NCI-H2081 (cell line): ENCODE measurements around the gene FOXD2.
"Not testable (repeated sequence)": the region's sequence is repeated elsewhere in the genome, so short reads cannot be mapped to it uniquely, and the experiment has no call there.

Experiments used
- DNase-seq, 2 experiments: peaks; one replicate each; lab custom pipeline; 2025; lab: John Stamatoyannopoulos, UW

FOXD2 gene

DNA sequence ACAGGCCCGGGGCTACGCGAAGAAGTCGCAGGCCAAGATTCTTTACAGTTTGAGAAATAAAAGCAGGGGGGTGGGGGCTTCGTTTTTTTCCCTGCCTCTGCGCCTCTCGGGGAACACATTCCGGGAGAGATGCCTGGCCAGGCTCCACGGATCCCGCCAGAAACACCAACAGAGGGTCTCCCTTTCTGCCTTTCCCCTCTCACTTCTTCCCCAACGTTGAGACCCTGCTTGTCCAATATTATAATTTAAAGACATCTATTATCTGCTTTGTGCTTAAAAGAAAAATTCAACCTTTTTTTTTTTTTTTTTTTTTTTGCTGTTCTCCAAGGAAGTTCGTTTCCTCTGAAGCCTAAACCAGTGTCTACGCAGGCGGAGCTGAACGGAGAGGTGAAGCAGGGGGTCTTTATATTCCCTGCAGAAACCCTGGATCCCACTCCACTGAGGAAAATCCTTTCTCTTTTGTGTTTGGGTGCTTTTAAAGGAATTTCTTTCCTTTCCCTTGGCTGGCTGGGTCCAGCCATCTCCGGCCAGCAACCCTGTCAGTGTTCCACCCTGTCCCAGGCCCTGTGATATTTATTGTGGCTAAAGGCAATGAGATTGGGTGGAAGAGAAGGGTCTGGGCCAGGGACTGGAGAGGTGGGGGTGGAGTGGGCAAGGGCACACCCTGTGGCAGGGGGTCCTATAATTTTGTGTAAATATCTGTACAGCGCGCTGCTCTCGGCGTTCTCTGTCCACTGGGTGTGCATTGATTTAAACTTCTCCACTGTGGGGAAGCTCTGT lies 2.2 kb downstream of the FOXD2 start:
- DNase-seq, result no peak

- DNase-seq, result no peak
Observed at GRCh38 chr1:47440599-47441081, 2.8 kb downstream of the FOXD2 start.

GRCh38 chr1:47441450-47442106 lies 3.7 kb downstream of the FOXD2 start:
- DNase-seq, result no peak

DNA sequence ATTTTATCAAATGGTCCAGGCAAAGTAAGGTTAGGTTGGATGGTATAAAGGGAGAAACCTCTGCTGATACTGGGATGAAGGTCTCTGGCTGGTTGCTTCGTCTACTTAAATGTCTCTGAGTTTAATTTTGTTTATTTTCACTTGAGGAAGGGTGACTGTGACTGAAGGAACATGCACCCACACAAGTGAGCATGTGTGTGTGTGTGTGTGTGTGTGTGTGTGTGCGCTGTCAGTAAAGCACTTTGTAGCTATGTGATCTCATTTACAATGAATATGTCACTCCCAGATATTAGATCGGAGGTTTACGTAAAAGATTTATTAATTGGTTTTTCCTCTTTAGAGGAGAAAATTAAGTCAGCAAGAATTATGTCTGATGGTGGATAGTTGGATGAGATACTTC lies 4.4 kb downstream of the FOXD2 start:
- no peak for DNase-seq

DNA sequence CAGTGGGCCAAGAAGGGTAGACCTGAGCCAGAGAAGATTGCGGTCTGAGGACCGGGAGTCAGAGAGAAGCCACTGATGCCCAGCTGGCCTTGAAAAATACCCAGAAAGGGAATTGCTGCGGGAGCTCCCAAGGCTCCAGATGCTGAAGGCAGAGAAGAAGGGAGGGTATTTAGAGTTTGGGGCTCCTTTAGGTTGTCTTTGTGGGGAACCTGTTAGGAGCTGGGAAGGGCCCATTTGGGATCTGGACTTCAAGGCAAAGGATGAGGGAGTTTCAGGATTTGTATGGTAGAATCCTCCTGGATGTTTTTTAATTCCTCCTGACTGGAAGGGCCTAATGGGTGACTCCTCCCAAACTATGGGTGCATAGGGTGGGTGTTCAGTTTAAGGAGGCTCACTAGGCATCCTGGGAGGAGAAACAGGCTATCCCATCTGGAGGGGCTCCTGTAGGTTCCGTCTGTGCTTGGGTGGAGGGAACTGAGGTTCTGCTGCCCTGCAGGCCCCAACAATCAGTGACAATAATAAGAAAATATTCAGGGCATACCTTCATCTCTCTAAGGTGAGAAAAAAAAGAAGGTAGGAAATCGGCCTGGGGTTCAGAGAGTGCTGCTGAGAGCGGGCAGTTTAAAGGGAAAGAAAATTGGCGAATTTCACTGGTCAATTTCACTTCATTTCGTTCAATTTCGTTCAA lies 5.1 kb downstream of the FOXD2 start:
- no peak for DNase-seq

- DNase-seq, result no peak
Observed at GRCh38 chr1:47443530-47444296, 5.9 kb downstream of the FOXD2 start.

DNA sequence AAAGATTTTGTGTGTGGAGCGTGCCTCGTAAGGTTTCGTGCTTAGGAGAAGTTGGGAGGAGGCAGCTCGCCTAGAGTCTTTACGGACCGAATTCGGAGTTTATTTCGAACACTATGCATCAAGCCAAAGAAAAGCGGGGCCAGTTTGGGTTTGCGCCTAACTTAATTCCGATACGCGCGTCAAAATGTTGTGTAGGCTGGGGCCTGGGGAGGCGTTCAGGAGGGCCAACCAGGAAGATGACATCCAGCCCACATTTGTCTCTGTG lies 6.4 kb downstream of the FOXD2 start:
- no peak for DNase-seq

DNA sequence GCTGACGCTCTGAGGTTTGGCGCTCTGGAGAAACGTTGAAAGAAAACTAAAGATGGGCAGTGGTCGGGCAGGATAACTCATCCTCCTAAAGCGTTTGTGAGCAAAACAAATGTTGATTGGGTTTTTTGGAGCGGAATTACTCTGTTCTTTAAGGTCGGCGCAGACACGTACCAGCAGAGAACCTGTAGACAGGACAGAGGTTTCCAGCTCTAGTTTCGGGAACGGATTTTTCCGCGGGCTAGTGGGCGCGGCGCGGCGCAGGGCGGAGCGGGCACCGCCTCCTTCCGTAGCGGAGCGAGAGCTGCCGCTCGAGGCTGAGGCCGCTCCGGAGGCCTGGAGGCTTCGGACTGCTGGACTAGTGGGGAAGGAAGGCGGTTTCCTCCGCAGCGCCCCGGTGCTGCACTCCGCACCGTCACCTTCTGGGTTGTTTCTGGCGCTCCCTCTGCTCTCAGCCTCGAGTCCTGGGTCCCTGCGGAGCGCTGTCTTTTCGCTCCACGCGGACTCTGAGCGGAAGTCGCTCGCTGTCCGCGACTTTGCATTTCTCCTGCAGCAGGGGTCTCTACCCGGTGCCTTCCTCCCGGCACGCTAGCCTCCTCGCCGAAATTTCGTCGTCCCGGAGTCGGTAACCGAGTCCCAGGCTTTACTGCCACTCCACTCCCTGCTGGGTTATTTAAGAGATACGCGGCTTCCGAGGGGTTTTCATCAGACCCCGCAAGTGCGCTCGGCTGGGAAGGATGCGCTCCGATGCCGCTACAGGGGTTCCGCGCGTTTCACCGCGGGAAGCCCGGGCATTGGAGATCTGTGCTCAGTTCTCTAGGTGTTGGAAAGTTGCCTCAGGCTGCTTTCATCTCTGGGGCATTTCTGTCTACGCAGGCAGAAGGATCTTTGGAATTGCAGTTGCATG lies 7.0 kb downstream of the FOXD2 start:
- no peak for DNase-seq

DNA sequence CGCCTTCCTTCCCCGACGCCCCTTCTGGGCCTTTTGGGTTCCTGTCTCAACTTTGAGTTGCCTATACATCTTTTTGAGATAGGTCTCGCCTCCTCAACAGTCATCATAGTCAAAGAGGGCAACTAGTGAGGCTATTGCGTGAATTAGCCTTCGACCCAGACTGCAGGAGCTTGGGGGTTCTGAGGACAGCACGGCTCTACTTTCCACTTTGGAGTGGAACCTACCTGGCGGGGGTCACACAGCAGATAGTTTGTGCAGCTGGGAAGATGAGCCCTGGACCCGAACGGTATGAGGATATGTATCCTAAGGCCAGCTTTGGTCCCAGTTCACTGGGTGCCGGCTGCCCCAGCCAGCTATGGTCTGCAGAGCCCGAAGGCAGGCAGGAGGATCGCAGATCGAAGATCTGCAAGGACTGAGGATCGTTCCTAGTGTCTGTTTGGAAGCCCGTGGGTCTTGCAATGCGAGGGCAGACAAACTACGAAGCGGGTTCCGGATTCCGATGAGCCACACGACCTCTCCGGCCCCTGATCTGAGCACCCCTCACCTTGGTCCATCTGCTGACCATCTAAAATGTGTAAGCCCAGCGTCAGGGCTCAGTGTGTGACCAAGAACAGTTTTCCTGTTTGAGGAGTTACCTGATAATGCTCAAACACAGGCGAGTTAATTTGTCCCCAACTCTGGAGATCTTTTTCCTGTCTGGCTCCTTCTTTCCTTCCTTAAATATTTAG lies 8.1 kb downstream of the FOXD2 start:
- no peak for DNase-seq

DNA sequence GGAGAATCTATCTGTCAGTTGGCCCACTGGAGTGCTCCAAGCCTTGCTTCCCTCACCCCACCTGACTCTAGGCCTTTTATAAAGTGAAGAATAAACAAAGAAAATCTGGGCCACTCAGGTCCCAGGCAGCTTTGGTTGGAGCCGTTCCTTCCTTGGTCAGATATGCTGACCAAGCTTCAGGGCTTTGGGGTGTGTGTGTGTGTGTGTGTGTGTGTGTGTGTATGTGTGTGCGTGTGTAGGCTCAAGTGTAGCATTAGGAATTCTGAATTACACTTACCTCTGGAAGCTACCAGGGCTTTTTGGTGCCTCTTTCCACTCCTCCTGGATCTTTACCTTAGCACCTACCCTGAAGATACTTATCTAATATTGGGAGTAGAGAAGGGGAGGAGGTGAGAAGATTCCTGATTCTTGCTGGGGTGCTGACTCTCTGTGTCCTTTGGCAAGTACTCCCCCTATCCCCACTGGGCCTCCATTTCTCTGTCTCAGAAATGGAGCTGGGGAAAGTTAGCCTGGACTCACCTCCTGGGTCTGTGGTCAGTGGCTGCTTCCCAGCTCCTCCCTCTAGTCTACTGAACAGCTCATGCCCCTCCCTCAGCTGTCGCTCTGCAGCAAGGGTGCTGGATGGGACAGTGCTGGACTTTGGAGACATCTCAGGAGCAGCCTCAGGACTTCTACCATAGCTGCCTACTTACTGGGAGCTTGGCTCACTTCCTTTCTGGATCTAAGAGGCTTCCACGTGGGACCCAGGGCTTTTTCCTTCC lies 10.8 kb downstream of the FOXD2 start:
- no peak for DNase-seq

- no peak for DNase-seq
Observed at GRCh38 chr1:47449822-47450552, 12.1 kb downstream of the FOXD2 start.

GRCh38 chr1:47450606-47451005 lies 12.8 kb downstream of the FOXD2 start:
- DNase-seq, result no peak

DNA sequence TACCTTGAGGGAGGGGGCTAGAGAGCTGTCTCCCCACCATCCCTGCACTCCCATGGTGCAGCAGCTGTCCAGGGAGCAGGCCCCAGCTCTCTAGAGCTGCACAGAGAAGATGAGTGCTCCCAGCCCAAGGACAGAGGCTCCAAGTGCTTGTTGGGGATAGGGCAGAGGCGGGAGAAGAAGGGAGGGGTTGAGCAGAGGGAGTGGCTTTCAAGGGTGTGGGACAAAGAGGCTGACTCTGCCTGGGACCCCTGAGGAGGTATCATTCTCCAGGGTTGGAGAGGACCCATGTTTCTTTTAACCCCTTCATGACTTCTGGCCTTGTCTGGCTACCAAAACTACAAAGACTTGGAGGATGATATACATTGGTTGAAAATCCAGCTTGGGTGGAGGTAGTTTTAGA lies 14.6 kb downstream of the FOXD2 start:
- no peak for DNase-seq

DNA sequence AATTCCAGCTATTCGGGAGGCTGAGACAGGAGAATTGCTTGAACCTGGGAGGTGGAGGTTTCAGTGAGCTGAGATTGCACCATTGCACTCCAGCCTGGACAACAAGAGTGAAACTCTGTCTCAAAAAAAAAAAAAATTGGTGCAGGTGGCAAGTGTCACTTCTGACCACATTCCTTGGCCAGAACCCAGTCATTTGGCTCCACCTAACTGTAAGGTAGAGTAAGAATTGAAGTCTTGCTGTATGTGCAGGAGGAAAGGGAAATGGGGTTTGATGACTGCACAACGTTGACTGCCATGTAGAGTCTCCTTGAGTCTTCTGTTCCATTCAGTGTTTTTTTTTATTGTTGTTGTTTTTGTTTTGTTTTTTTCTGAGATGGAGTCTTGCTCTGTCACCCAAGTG lies 16.1 kb downstream of the FOXD2 start:
- DNase-seq, result not testable (repeated sequence)

GRCh38 chr1:47456250-47456649 lies 18.4 kb downstream of the FOXD2 start:
- DNase-seq, result no peak

- DNase-seq, result not testable (repeated sequence)
Observed at GRCh38 chr1:47457547-47457946, 19.7 kb downstream of the FOXD2 start.

GRCh38 chr1:47459253-47459788 lies 21.5 kb downstream of the FOXD2 start:
- DNase-seq, result no peak

GRCh38 chr1:47460040-47460439 lies 22.2 kb downstream of the FOXD2 start:
- no peak for DNase-seq

- DNase-seq, result no peak
Observed at GRCh38 chr1:47460456-47460855, 22.6 kb downstream of the FOXD2 start.
